MM.1S (cell line): ENCODE results near the gene MAGI1.

Source experiments
- DNase-seq: peaks from one replicate; pipeline ENCODE4 v3.0.0-alpha.2; 2015
- H2AFZ ChIP-seq: fragments of 300-600 bp; sonication (generic); 2 replicates; pipeline ENCODE4 v1.6.0; 2016; ENCODE audit warnings: antibody characterized with exemption, low read length
- H3F3A ChIP-seq: fragments of 300-600 bp; sonication (generic); 2 replicates; pipeline ENCODE4 v1.6.1; 2016; ENCODE audit warnings: mild to moderate bottlenecking, antibody characterized with exemption, low read length, moderate library complexity, mixed read lengths; ENCODE audit not compliant: insufficient read depth
- H3K27ac ChIP-seq: fragments of 300-600 bp; sonication (generic); 2 replicates; pipeline ENCODE4 v1.5.1; 2016; ENCODE audit warnings: mild to moderate bottlenecking, low read length
- H3K27me3 ChIP-seq: fragments of 300-600 bp; sonication (generic); replicated peaks from 2 replicates; pipeline ENCODE4 v1.6.0; 2016; ENCODE audit warnings: low read length; ENCODE audit not compliant: insufficient read depth
- H3K36me3 ChIP-seq: fragments of 300-600 bp; sonication (generic); replicated peaks from 2 replicates; pipeline ENCODE4 v1.6.1; 2016; ENCODE audit warnings: mild to moderate bottlenecking, low read length, mixed read lengths; ENCODE audit not compliant: insufficient read depth
- H3K4me1 ChIP-seq: fragments of 300-600 bp; sonication (generic); 2 replicates; pipeline ENCODE4 v1.6.1; 2016; ENCODE audit warnings: low read length, mixed read lengths
- H3K4me2 ChIP-seq: fragments of 300-600 bp; sonication (generic); 2 replicates; pipeline ENCODE4 v1.6.0; 2016; ENCODE audit warnings: low read depth, low read length
- H3K4me3 ChIP-seq: fragments of 300-600 bp; sonication (generic); 2 replicates; pipeline ENCODE4 v1.5.1; 2016; ENCODE audit warnings: low read length, mixed read lengths
- H3K79me2 ChIP-seq: fragments of 300-600 bp; sonication (generic); 2 replicates; pipeline ENCODE4 v1.6.1; 2016; ENCODE audit warnings: mixed run types, low read length, mixed read lengths
- H3K9ac ChIP-seq: fragments of 300-600 bp; sonication (generic); 2 replicates; pipeline ENCODE4 v1.6.1; 2016; ENCODE audit warnings: low read length, mixed read lengths
- H3K9me2 ChIP-seq: fragments of 300-600 bp; sonication (generic); replicated peaks from 2 replicates; pipeline ENCODE4 v1.6.1; 2016; ENCODE audit warnings: mild to moderate bottlenecking, low read length, mixed read lengths; ENCODE audit not compliant: insufficient read depth
- H3K9me3 ChIP-seq: fragments of 300-600 bp; sonication (generic); replicated peaks from 2 replicates; pipeline ENCODE4 v1.6.1; 2016; ENCODE audit warnings: mild to moderate bottlenecking, low read length, mixed read lengths; ENCODE audit not compliant: insufficient read depth
- H4K20me1 ChIP-seq: fragments of 300-600 bp; sonication (generic); 2 replicates; pipeline ENCODE4 v1.6.1; 2016; ENCODE audit warnings: mild to moderate bottlenecking, low read length, moderate library complexity, mixed read lengths; ENCODE audit not compliant: insufficient read depth
- CTCF ChIP-seq: fragments of 300-600 bp; sonication (generic); IDR thresholded peaks from 2 replicates; pipeline ENCODE4 v1.5.1; 2016; ENCODE audit warnings: antibody characterized with exemption, low read length, mixed read lengths
- EZH2 ChIP-seq: fragments of 300-600 bp; sonication (generic); optimal IDR thresholded peaks from 2 replicates; pipeline ENCODE3; 2017; ENCODE audit warnings: low read depth, mild to moderate bottlenecking, antibody characterized with exemption, low read length, mixed read lengths
- EZH2phosphoT487 ChIP-seq: fragments of 300-600 bp; sonication (generic); IDR thresholded peaks from 2 replicates; pipeline ENCODE4 v1.6.1; 2018; ENCODE audit warnings: antibody characterized with exemption, low read length

The MAGI1 gene

GRCh38 chr3:65783117-65783516, 255.6 kb downstream of the MAGI1 start:
- H3K79me2 ChIP-seq: no peaks in the 10 kb centered on the region
- no peak overlapping the region for H3K4me3 ChIP-seq
- no peaks in the 10 kb centered on the region for H3K9me3 ChIP-seq
- H3K36me3 ChIP-seq: no peaks in the 10 kb centered on the region
- 0 out of 2 replicates have a peak, but pooled peaks cover under 1% of the 10 kb centered on the region for H4K20me1 ChIP-seq
- no peak overlapping the region for H3K27ac ChIP-seq
- H3K9ac ChIP-seq: no peak overlapping the region
- no peaks in the 10 kb centered on the region for H3K27me3 ChIP-seq
- TF ChIP-seq EZH2phosphoT487: no peak
- no peaks in the 10 kb centered on the region for H3K4me1 ChIP-seq
- DNase-seq: no peak
- H3K9me2 ChIP-seq: no peaks in the 10 kb centered on the region
- H3F3A ChIP-seq: no peaks in the 10 kb centered on the region
- no peak overlapping the region for H3K4me2 ChIP-seq
- H2AFZ ChIP-seq: no peak overlapping the region

GRCh38 chr3:65781594-65781993, 257.1 kb downstream of the MAGI1 start:
- H3K79me2 ChIP-seq: no peaks in the 10 kb centered on the region
- no peaks in the 10 kb centered on the region for H4K20me1 ChIP-seq
- no peak overlapping the region for H2AFZ ChIP-seq
- H3K36me3 ChIP-seq: no peaks in the 10 kb centered on the region
- no peak overlapping the region for H3K9ac ChIP-seq
- H3K27me3 ChIP-seq: no peaks in the 10 kb centered on the region
- no peaks in the 10 kb centered on the region for H3F3A ChIP-seq
- no peak overlapping the region for H3K4me2 ChIP-seq
- H3K4me1 ChIP-seq: no peaks in the 10 kb centered on the region
- no peak for DNase-seq
- TF ChIP-seq EZH2phosphoT487 (no peak), CTCF (no peak), EZH2 (no peak)
- no peaks in the 10 kb centered on the region for H3K9me2 ChIP-seq
- H3K27ac ChIP-seq: no peak overlapping the region
- no peak overlapping the region for H3K4me3 ChIP-seq
- H3K9me3 ChIP-seq: no peaks in the 10 kb centered on the region

GRCh38 chr3:65779390-65779789, 259.3 kb downstream of the MAGI1 start:
- H3K27ac ChIP-seq: no peak overlapping the region
- no peak overlapping the region for H3K9ac ChIP-seq
- H3K36me3 ChIP-seq: no peaks in the 10 kb centered on the region
- no peak overlapping the region for H3K4me2 ChIP-seq
- no peak for DNase-seq
- no peaks in the 10 kb centered on the region for H3K27me3 ChIP-seq
- H2AFZ ChIP-seq: no peak overlapping the region
- no peak for TF ChIP-seq EZH2
- no peaks in the 10 kb centered on the region for H3K9me3 ChIP-seq
- no peaks in the 10 kb centered on the region for H3K4me1 ChIP-seq
- H3K4me3 ChIP-seq: no peak overlapping the region
- no peaks in the 10 kb centered on the region for H3K79me2 ChIP-seq
- H4K20me1 ChIP-seq: no peaks in the 10 kb centered on the region
- no peaks in the 10 kb centered on the region for H3F3A ChIP-seq
- H3K9me2 ChIP-seq: no peaks in the 10 kb centered on the region

- no peaks in the 10 kb centered on the region for H3K9me2 ChIP-seq
- H3K4me2 ChIP-seq: no peak overlapping the region
- no peak overlapping the region for H2AFZ ChIP-seq
- no peaks in the 10 kb centered on the region for H3K9me3 ChIP-seq
- H3F3A ChIP-seq: no peaks in the 10 kb centered on the region
- no peaks in the 10 kb centered on the region for H3K27me3 ChIP-seq
- H3K79me2 ChIP-seq: no peaks in the 10 kb centered on the region
- H3K9ac ChIP-seq: no peak overlapping the region
- no peak for TF ChIP-seq CTCF
- TF ChIP-seq EZH2: no peak
- TF ChIP-seq EZH2phosphoT487: no peak
- H3K4me1 ChIP-seq: no peaks in the 10 kb centered on the region
- DNase-seq: no peak
- H4K20me1 ChIP-seq: no peaks in the 10 kb centered on the region
- H3K36me3 ChIP-seq: no peaks in the 10 kb centered on the region
- H3K4me3 ChIP-seq: no peak overlapping the region
- H3K27ac ChIP-seq: no peak overlapping the region
Observed at GRCh38 chr3:65778968-65779367, 259.8 kb downstream of the MAGI1 start.
